PC-9 (cell line): ENCODE data around the gene IL9R.
"Not testable (repeated sequence)": the region's sequence is repeated elsewhere in the genome, so short reads cannot be mapped to it uniquely, and the experiment has no call there.

Source experiments
- CTCF ChIP-seq: fragments of 200-600 bp; sonication (generic); conservative IDR thresholded peaks from 2 replicates; pipeline ENCODE4 v1.6.1; 2017; ENCODE audit warnings: mixed run types, antibody characterized with exemption, mild to moderate bottlenecking, moderate library complexity
- EZH2 ChIP-seq: fragments of 200-600 bp; sonication (generic); IDR thresholded peaks from 2 replicates; pipeline ENCODE4 v1.8.0; 2017; ENCODE audit warnings: antibody characterized with exemption, low read depth

- TF ChIP-seq EZH2, CTCF: not testable (repeated sequence)
Measured at GRCh38 chrX:156029296-156029695, 31.8 kb downstream of the IL9R start.
